Measurements from ENCODE around the gene NOTUM.

The NOTUM gene

DNA sequence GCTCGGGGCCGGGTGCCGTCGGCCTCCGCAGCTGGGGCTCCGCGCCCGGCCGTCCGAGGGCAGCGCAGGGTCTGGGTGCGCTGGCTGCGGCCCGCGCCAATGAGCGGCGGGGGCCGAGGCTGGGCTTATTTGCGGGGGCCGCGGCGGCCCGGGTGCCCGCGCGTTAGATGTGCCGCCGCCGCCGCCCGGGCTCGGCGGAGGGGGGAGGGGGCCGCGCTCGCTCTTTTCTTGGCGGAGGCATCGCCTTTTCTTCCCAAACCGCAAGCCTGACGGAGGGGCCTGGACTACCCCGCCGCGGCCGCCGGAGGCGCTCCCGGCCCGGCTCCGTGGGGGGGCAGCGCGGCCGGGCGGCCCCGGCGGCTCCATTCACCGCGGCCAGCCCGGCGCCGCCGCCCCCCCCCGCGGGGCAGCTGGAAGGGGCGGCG is at the start of gene NOTUM:
TSS of gene NOTUM (minus strand) at position 101 of the 425 bp plus-strand sequence. CDS start 278 bp downstream, outside the sequence.
- no peak for DNase-seq

DNA sequence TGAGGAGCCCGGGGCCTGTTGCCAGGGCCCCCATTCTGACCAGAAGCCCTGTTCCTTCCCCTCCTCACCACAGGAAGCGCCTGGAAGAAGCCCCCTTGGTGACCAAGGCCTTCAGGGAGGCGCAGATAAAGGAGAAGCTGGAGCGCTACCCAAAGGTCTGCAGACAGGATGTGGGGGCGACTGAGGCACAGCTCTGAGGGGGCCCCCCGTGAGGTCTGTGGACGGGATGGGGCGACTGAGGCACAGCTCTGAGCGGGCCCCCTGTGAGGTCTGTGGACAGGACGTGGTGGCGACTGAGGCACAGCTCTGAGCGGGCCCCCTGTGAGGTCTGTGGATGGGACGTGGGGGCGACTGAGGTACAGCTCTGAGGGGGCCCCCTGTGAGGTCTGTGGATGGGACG is 48.4 kb upstream of the NOTUM start:
- no peak for DNase-seq

DNA sequence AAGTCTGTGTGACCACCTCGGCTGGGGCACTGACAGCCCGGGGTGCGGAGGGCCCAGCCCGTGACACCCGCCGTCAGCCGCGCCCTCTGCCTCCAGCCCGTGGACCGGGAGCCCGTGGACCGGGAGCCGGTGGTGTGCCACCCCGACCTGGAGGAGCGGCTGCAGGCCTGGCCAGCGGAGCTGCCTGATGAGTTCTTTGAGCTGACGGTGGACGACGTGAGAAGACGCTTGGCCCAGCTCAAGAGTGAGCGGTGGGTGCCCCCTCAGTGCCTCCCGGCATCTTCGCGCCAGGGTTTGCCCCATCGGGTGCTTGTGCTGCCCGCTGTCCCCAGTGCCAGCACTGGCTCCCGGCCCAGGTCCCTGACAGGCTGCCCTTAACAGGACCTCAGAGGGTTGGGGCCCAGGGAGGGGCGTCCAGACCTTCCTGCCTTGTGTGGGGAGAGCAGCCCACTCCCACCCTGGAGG is 48.0 kb upstream of the NOTUM start:
- DNase-seq: no peak

DNA sequence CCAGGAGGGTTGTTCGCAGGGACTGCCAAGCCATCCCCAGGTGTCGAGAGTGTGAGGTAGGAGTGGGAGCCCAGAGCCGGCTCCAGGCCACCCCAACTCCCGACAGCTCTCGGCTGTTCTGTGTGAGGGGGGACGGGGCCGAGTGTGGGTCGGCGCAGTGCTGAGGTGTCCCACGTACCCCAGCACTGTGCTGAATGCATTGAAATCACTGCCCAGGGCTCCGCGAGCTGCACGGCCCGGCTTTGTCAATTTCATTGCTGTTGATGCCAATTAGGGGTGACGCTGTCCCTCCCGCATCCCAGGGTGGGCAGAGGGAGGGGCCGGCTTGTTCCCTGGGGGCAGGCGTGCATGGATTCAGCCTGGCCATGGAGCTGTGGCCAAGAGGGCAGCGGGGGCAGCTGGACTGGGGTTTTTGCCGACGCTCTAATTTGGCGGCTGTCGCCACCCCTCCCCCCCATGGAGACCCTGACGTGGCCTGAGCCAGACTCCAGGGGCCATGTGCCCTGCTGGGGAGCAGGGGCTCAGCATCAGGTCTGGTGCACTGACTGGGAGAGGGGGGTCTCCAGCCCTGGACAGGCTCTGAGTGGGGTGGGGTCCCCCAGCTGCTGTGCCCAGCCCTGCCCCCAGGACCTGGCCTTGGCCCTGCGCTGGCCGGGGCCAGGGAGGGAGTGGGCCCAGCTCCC is 47.4 kb upstream of the NOTUM start:
- no peak for DNase-seq

DNA sequence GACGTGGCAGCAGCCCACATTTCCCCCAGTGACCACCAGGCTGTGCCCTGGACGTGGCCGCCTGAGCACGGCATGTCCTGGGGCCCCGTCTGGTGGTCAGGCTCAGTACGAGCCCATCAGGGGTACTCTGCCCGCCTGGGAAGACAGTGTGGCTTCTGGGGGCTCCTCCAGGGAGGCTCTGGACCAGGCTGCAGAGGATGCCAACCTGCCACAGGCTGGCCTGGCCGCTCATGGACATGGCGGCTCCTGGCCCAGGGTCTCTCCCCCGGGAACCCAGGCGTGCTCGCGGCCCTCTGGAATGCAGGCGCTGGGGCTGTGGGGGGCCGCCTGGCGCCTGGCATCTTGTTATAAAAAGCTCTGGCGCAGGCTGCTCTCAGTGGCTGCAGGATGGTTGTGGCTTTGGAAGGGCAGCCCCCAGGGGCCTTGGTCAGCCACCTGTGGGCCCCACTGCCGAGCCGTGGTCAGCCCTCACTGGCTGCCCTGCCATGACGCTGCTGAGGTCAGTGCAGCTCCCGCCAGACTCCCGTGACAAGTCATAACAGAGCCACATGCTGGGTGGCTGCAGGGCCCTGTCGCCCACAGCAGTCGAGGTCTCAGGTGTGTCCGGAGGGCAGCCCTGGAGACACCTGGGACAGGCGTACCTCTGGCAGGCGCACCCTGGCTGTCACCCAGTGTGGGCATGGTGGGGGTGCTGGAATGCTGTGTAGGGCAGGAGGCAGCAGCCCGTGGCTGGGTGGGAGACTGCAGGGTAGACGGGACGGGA is 46.7 kb upstream of the NOTUM start:
- DNase-seq: no peak

DNA sequence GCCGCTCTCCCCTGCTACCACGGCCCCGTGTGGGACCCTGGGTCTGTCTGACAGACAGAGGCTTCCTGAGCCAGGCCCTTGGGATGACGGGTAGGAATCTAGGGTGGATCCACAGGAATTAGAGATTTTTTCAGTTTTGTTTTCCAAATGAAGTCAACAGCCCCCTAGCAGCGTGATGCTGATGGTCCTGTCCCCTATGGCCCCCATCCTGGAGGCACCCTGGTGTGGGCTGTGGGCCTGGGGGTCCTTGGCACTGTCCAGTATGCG is 46.2 kb upstream of the NOTUM start:
- no peak for DNase-seq

DNA sequence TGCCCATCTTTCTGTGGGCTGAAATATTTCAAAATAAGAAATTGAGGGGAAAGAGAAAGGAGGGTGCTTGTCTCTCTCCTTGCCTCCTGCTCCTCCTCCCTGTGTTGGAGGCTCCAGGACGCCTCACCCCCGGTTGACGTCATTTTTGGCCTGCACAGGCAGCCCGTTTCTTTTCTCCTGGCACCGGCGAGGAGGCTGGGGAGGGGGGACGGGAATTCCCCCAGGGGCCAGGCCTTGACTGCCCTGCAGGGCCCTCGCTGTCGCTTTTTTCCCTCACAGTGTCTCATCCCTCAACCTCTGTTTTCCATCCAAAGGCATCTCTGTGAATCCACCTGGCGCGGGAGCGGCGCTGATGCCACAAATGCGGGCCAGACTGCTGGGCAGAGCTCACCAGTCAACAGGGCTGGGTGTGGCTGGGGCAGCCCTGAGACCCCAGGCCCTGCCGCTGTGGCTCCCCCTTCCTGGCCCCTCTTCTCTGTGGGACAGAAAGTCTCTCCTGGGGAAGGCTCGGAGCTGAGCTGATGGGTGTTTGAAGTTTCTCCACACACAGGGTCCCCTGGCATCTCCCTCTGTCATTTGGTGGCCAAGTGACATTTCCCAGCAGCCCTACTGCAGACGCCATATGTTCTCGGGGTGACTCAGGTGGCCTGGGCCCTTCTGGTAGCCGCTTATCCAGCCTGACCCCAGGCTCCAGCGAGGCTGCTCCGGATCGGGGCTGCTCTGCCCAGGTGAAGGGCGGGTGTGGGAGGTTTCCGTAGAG is 45.7 kb upstream of the NOTUM start:
- DNase-seq: no peak

DNA sequence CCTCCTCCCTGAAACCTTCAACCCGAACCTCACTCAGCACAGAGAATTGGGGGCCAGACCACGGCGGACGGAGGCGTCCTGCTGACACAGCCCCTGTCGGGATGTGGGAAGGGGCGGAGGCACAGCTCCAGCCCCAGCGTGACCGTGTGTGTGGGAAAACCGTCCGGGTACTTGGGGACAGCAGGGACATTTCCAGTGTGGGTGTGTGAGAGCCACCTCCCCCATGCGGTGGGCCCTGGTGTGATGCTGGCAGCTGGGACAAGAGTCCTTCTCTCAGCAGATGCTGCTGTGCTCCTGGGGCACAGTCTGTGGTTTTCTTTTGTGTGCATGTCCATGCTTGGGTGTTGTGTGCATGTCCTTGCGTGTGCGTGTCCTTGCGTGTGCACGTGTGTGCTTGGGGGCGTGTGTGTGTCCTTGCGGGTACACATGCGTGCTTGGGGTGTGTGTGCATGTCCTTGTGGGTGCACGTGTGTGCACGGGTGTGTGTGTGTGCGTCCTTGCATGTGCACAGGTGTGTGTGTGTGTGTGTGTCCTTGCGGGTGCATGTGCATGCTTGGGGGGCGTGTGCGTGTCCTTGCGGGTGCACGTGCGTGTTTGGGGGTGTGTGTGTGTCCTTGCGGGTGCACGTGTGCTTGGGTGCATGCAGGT is 44.8 kb upstream of the NOTUM start:
- no peak for DNase-seq

DNA sequence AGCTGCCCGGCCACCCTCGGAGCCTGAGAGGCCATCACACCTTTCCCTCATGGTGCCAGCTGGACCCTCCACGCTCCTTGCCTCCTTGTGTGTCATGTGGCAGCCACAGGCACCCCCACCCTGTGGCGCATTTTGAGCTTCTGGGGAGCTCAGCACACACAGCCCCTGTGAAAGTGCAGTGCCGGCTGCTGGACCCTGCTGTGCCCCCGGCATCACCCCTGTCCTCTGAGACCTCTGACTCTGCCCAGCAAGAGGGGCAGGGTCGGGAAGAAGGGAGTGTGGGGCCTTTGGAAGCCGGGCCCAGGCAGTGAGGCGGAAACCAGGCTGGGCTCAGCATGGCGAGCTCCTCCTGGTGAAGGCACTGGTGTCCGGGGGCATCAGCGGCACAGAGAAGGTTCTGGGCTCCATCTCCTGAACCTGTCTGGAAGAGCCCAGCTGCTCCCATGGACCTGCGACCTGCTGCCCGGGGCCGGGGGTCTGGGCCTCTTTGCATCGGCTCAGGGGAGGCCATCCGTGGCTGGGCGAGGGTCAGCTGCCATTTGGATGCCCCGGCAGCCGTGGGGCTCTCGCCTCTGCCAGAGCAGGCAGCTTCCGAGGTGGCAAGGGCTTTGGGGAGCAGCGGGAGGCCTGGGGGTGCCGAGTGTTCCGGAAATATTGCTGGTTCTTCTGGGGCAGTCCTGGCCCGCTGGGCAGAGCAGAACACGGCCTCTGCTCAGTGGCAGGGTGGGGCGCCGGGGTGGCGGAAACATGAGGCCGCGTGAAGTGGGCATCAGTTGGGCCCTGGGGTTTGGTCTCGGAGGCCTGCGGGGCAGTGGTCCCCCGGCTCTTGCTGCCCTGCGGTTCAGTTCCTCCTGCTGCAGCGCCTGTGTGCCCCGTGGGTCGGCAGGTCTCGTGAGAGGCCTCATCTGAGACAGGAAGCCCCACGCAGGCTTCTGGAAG is 43.8 kb upstream of the NOTUM start:
- DNase-seq: no peak

DNA sequence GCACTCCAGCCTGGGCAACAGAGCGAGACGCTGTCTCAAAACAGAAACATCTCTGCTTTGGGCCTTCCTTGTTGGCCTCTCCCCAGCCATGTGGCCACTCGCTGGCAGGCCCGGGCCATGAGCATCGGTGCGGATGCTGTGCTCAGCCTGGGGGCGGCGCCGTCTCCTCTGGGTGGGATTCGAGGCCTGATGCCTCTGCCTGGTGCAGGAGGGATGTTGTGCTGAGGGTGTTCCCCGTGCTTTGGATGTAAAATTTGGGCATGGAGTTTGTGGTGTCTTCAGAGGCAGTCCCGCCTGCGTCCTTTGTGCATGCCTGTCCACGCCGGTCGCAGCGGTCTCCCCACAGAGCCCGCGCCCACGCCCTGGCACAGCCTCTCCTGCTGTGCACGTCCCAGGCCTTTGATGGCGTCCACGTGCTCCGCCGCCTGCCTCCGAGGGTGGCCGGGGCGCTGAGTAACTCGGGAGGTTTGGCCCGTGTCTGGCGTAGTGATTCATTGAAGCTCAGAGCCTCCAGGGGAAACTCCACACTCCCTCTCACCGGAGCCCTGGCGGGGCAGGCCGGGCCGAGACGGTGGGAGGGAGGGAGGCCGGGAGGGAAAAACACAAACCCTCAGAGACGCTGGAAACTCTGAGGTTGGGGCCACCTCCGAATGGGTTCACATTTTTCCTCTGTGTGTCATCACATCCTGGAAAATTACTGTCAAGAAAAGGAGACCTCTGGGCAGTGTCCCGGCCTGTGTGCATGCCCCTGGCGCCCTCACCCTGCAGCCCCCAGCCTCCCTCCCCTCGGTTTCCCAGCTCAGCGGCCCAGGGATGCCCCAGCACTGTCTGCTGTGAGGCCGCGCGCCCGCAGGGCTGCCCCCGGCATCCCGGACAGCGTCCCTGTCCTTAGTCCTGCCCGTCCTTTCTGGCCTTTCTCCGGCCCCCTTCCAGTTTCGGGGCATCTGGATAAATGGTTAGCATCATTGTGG is 42.7 kb upstream of the NOTUM start:
- DNase-seq: peak; percentile 42

DNA sequence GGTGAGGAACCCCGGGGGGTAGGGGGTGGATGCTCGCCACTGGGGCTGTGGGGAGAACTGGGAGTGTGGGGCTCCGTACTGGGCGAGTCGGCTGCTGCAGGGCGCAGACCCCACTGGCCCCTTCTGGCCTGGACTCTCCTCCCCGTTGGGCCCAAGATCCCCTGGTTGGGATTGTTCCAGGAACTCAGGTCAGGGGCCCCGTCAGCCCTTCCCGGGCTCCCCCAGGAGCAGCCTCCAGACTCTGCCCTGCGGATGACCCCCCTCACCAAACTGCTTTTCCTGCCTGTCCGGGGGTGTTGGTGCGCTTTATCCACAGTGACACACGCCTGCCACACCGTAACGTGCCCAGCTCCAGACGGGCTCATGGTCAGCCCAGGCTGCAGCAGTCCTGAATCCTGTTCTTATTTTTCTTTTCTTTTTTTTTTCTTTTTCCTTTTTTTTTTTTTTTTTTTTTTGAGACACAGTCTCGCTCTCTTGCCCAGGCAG is 40.6 kb upstream of the NOTUM start:
- no peak for DNase-seq

DNA sequence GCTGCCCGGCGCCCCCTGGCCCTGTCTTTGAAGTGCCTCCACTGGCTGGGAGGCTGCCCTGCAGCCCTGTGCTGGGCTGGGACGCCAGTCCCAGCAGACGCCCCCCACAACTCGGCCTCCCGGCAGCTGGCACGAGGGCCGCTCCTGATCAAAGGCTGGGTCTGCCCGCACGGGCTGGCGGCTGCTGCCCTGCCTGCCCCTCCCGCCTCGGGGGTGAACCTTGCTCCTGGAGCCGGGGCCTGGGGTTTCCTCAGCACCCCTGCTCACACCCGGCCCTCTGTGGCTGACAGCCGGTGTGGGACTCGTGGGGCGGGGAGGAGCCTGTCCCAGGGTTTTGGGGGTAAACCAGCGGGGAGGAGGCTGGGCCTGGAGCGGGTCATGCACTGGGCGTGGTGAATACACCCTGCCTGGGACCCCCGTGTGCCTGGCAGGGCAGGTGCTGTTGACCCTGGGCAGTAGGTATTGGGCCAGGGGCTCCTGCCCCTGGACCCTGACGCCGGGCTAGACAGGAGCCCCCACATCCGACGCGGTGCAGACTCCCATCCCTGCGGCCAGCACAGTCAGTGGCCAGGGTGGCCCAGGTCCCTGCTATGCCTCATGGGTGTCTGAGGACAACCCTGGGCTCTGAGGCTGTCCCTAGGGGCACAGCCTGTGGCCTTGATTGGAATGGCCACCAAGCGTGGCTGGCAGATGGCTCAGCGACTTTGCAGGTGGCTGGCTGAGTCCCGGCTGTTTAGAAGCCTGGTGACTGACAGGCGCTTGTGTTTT is 40.0 kb upstream of the NOTUM start:
- no peak for DNase-seq

DNA sequence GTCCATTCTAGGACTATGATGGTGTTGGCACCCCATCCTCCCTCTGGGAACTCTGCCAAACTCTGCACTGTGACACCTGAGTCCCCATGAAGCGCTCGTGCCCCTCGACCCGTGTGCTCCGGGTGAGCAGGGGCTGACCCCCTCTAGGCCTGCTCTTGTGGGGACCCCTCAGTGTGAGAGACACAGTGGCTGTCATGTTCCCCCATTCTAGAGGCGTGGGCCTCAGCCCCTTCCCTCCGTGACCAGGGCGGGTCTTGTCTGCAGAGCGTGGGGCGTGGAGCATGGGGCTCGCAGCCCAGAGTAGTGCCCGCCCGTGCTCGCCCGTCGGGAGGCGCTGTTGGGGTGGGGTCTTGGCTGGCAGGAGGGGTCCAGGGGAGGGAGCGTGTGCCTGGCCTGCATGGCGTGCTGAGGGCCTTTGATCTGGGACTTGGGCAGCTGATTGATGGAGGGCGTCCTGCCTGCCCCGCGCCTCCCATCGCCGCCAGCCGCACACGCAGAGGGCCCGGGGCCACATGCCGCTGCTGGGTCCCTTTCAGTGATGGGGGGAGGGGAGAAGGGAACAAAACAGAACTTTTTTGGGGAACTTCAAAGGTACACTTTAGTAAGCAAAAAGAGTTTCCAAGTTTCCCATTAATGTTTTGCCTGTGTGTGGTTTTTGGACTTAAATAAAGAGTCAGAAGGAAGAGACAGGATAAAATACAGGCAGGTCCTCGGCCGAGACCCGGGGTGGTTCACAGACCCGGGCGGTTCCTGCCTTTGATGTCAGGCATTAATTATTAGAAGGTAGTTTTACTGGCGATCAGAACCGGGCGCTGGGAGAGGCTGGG is 39.2 kb upstream of the NOTUM start:
- no peak for DNase-seq

DNA sequence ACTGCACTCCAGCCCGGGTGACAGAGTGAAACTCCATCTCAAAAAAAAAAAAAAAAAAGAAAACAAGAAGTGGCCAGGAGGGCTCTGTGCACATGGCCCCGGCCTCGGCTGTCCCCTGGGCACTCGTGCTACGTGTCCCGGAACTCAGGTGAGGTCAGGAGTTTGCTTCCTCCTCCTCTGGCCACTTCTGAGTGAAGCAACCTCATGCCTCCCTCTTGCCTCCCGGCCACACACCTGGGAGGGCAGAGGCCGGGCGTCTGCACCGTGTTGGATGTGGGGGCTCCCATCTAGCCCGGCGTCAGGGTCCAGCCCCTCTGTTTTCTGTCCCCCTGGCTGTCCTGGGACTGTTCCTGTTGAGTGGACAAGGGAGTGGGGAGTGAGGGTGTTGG is 38.6 kb upstream of the NOTUM start:
- no peak for DNase-seq

DNA sequence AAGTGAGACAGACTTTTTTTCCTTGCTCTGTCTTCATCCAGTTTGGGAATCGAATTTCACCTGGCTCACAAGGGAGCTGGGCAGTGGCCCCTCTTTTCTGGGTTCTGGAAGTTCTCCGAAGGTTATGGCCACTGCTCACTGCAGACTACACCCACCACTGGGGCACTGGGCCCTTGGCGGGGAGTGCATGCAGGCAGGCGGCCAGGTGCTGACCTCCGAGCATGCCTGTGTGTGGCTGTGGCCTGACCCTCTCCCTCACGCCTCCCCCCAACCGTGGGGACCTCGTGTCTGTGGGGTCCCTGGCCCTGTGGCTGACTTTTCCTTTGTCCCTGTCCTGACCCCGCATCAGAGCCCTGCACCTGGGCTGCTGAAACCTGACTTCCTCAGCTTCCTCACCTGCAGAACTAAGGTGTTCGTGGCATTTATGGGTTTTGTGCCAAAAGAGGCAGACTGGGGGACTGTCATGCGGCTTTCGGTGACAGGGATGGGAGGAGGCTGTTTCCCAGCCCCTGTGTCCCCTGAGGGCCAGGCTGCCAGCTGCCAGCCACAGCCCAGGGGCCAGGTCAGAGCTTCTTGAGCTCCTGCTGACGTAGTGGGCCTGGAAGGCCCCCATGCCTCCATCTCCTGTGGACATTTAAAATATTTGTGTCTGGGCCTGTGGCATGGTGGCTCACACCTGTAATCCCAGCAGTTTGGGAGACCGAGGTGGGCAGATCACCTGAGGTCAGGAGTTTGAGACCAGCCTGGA is 37.9 kb upstream of the NOTUM start:
- no peak for DNase-seq

DNA sequence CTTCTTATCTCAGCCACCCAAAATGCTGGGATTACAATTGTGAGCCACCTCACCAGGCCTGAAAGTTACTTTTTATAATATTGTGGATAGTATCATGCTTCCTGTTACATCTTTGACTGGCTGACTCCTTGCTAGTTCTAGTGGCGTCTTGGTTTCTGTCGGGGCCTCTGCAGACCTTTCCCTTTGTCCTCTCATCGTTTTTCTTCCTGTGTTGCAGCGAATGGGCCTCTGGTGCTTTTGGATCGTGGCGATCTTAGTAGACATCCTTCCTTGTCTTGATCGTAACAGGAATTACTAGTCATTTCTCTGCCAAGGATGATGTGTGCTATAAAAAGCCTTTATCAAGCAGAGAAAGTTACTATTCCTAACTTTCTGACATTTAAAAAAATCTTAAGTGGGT is 37.2 kb upstream of the NOTUM start:
- DNase-seq: no peak

DNA sequence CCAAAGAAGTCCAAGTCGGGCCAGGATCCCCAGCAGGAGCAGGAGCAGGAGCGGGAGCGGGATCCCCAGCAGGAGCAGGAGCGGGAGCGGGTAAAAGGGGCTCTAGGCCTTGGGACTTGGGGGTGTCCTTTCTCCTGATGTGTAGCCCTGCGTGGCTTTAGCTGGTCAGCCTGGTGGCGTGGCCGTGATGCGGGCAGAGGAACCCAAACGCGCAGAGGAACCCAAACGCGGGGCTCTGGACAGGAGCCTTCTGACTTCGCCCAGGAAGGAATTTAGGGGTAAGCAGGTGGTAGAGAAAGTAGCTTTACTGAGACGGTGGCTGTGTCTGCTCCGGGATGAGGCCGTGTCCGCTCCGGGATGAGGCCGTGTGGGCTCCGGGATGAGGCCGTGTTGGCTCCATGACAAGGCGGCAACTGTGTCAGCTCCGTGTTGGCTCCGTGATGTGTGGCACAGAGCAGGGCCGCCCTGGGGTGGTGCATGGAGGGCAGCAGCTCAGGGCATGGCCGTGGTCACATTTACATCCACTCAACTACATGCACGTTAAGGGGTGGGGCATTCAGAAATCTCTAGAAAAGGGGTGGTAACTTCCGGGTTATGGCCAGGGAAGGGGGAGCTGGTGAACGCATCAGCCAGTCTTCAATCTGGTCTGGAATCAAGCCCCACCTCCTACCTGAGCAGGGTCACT is 35.9 kb upstream of the NOTUM start:
- DNase-seq: no peak

DNA sequence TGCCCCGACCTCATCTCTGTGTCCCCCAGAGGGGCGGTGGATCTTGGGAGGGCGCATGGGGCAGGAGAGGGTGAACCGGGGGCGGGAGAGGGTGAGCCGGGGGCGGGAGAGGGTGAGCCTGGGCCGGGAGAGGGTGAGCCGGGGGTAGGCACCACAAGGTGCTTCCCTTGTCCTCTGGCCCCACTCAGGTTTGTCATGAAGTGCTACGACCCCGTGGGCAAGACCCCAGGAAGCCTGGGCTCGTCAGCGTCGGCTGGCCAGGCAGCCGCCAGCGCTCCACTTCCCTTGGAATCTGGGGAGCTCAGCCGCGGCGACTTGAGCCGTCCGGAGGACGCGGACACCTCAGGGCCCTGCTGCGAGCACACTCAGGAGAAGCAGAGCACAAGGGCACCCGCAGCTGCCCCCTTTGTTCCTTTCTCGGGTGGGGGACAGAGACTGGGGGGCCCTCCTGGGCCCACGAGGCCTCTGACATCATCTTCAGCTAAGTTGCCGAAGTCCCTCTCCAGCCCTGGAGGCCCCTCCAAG is 35.3 kb upstream of the NOTUM start:
- DNase-seq: no peak

Data from stimulated activated CD8-positive, alpha-beta memory T cell treated with anti-CD3 and anti-CD28 coated beads, Interleukin-4, amount 100 ng/mL, for 48 hours (primary cell).